Body of pancreas (tissue), 4 donors: Measurements from ENCODE around the gene BRAT1. TPM values are rescaled to one million over a fixed set of nuclear protein-coding genes. Genes with fewer than 3 reads are reported as not detected.

ENCODE experiments used
- ATAC-seq: fragments of 150-250 bp; one replicate; pipeline ENCODE4 v1.9.1; 2016
- DNase-seq, 4 donors: peaks; one replicate each; pipeline ENCODE4 v3.0.0-alpha.2; 2019
- H3K27ac ChIP-seq, 4 donors: fragments of 200-600 bp; sonication (generic); 1 replicate in 3 of 4; 2 replicates in 1 of 4; pipeline versions ENCODE4 v1.5.1 to v1.6.1; 2016 to 2019; ENCODE audit warnings: mild to moderate bottlenecking in 1 of 4, mixed read lengths in 1 of 4, moderate library complexity in 1 of 4
- H3K27me3 ChIP-seq, 2 donors: fragments of 200-600 bp; sonication (generic); one replicate each; pipeline ENCODE4 v1.6.0; 2016; ENCODE audit warnings: mild to moderate bottlenecking in 1 of 2
- H3K36me3 ChIP-seq, 2 donors: fragments of 200-600 bp; sonication (generic); replicated peaks in 1 of 2; 2 replicates each; pipeline ENCODE4 v1.5.1; 2016; ENCODE audit warnings: low read depth in 2 of 2; ENCODE audit not compliant: insufficient read depth in 1 of 2
- H3K4me1 ChIP-seq: fragments of 200-600 bp; sonication (generic); one replicate; pipeline ENCODE4 v1.6.0; 2016
- H3K4me3 ChIP-seq, 2 donors: fragments of 200-600 bp; sonication (generic); 1 replicate in 1 of 2; 2 replicates in 1 of 2; pipeline ENCODE4 v1.5.1; 2016 to 2019
- H3K9me3 ChIP-seq, 3 donors: fragments of 200-600 bp; sonication (generic); 1 replicate in 2 of 3; 2 replicates in 1 of 3; pipeline ENCODE4 v1.5.1; 2016
- POLR2A ChIP-seq, 3 donors: fragments of 450-650 bp; IDR thresholded peaks; one replicate each; pipeline ENCODE4 v1.6.1; 2016; ENCODE audit warnings: antibody characterized with exemption in 3 of 3, mild to moderate bottlenecking in 2 of 3
- WGBS, 2 donors: methylation state at CpG; one replicate each; pipeline ENCODE4 v1.1.5; 2017; 5-methylcytosine and 5-hydroxymethylcytosine counted together
- intact Hi-C: fragments of 100-400 bp; cut with DNase I; formaldehyde crosslinking; loops from one replicate; pipeline ENCODE4 v1.15.1; 2023
- total RNA-seq, 2 donors: library from RNA; depleted of rRNA; stranded (reverse); fragments of >200 nt; gene quantifications; one replicate each; pipeline ENCODE4 v1.1.0, GENCODE V29; 2016
- TF ChIP-seq, protein P1 (sequence below), 7 experiments: fragments of 450-650 bp in 4 of 7; fragments of 200-600 bp in 3 of 7; sonication (generic) in 3 of 7; IDR thresholded peaks; one replicate each; pipeline ENCODE4 v1.5.1; 2016 to 2019; ENCODE audit warnings: antibody characterized with exemption in 7 of 7

Gene BRAT1
- total RNA-seq, 2 donors from 2014 or later: 36.6 to 46.8 TPM

DNA sequence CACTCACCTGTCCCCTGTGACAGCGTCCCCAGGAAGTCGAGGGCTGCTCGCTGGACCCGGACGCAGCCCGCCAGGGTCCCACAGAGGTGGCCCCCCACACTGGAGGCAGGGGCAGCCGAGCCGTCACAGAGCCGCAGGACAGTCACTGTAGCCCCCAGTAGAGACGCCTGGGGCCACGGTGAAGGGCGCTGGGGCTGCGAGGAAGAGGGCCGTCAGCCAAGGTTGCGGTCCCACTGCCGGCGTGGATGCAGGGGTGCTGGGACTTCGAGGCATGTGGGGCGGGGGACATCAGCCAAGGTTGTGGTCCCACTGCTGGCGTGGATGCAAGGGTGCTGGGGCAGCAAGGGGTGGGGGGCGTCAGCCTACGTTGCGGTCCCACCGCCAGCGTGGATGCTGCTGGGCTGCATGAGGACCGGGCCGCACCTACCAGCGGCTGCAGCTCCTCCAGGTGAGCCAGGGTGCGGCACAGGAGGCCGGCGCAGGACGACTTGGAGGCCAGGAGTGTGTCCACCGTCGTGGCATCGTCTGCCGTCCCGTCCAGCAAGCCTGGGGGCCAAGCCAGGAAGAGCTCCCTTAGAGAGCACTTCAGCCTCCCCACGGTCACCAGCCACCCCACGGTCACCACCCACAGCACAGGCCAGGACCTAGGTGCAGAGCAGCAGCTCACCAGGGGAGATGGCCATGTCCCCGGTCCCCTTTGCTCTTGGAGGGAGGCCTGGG, 13.9 kb downstream of the BRAT1 start:
- intact Hi-C loops: no loop called here
- peak in 1 of 4 donors; percentile 13 for DNase-seq
- H3K27me3 ChIP-seq: no peaks in the 10 kb centered on the region
- TF ChIP-seq POLR2A (IDR thresholded peaks at IDR 0.05): no peak
- TF ChIP-seq, protein P1, sequence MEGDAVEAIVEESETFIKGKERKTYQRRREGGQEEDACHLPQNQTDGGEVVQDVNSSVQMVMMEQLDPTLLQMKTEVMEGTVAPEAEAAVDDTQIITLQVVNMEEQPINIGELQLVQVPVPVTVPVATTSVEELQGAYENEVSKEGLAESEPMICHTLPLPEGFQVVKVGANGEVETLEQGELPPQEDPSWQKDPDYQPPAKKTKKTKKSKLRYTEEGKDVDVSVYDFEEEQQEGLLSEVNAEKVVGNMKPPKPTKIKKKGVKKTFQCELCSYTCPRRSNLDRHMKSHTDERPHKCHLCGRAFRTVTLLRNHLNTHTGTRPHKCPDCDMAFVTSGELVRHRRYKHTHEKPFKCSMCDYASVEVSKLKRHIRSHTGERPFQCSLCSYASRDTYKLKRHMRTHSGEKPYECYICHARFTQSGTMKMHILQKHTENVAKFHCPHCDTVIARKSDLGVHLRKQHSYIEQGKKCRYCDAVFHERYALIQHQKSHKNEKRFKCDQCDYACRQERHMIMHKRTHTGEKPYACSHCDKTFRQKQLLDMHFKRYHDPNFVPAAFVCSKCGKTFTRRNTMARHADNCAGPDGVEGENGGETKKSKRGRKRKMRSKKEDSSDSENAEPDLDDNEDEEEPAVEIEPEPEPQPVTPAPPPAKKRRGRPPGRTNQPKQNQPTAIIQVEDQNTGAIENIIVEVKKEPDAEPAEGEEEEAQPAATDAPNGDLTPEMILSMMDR (IDR thresholded peaks at IDR 0.05): no peak
- no peak for ATAC-seq
- no peaks in the 10 kb centered on the region for H3K4me1 ChIP-seq
- no peak overlapping the region for H3K4me3 ChIP-seq
- no peak overlapping the region for H3K27ac ChIP-seq
- H3K9me3 ChIP-seq: no peaks in the 10 kb centered on the region
- 91 to 93% methylated on average over 7 to 39 of the region's 40 CpGs for WGBS, 2 donors
- peaks cover 6 to 23% of the 10 kb centered on the region in 2 donors for H3K36me3 ChIP-seq

DNA sequence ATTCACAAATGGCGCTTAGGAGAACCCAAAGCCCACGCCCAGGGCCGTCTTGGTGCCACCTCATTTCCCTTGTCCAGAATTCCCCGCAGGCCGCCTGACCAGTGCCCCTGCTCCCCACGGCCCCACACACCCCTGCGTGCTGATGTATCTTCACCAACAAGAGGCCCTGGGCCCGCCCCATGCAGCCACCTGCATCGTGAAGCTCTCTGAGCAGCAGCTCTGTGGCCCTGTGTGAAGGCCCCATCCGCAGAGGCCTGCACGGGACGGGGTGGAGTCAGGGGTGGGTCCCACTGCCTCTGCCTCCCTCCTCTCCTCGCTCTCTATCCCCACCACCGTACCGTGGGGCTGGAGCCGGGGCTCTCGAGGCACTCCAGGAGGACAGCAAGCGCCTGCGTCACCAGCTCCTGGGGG, 14.7 kb downstream of the BRAT1 start:
- Histone ChIP-seq H3K4me1 (no peaks in the 10 kb centered on the region), H3K9me3 (no peaks in the 10 kb centered on the region), H3K4me3 (no peak overlapping the region), H3K27me3 (no peaks in the 10 kb centered on the region), H3K27ac (no peak overlapping the region), H3K36me3 (peaks cover 6 to 16% of the 10 kb centered on the region in 2 donors)
- ATAC-seq (no peak), DNase-seq (no peak)
- WGBS, 2 donors: 91 to 100% methylated on average over 5 to 18 of the region's 19 CpGs
- intact Hi-C loops: no loop called here
- TF ChIP-seq, protein P1 (IDR thresholded peaks at IDR 0.05): no peak
- no peak for TF ChIP-seq POLR2A (IDR thresholded peaks at IDR 0.05)

DNA sequence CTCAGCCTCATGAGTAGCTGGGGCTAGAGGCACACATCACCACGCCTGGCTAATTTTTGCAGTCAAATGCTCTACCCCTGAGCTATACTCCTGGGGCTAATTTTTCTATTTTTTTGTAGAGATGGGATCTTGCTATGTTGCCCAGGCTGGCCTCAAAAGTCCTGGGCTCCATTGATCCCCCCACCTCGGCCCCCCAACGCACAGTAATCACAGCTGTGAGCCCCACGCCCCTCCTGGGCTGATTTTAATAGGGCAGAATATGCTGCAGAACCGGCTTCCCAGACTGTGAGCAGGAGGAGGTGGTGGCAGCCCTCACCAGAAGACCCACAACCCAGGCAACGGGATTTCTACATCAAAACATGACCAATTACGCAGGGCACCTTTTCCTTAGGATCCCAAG, 15.2 kb downstream of the BRAT1 start:
- H3K36me3 ChIP-seq: peaks cover 6 to 14% of the 10 kb centered on the region in 2 donors
- H3K9me3 ChIP-seq: no peaks in the 10 kb centered on the region
- intact Hi-C loops: no loop called here
- no peak overlapping the region for H3K4me3 ChIP-seq
- H3K4me1 ChIP-seq: no peaks in the 10 kb centered on the region
- WGBS, 2 donors: 86 to 94% methylated on average over 3 to 7 of the region's 7 CpGs
- H3K27ac ChIP-seq: no peak overlapping the region
- no peak for ATAC-seq
- no peak for DNase-seq
- H3K27me3 ChIP-seq: no peaks in the 10 kb centered on the region
- TF ChIP-seq, protein P1 (IDR thresholded peaks at IDR 0.05): no peak
- no peak for TF ChIP-seq POLR2A (IDR thresholded peaks at IDR 0.05)

DNA sequence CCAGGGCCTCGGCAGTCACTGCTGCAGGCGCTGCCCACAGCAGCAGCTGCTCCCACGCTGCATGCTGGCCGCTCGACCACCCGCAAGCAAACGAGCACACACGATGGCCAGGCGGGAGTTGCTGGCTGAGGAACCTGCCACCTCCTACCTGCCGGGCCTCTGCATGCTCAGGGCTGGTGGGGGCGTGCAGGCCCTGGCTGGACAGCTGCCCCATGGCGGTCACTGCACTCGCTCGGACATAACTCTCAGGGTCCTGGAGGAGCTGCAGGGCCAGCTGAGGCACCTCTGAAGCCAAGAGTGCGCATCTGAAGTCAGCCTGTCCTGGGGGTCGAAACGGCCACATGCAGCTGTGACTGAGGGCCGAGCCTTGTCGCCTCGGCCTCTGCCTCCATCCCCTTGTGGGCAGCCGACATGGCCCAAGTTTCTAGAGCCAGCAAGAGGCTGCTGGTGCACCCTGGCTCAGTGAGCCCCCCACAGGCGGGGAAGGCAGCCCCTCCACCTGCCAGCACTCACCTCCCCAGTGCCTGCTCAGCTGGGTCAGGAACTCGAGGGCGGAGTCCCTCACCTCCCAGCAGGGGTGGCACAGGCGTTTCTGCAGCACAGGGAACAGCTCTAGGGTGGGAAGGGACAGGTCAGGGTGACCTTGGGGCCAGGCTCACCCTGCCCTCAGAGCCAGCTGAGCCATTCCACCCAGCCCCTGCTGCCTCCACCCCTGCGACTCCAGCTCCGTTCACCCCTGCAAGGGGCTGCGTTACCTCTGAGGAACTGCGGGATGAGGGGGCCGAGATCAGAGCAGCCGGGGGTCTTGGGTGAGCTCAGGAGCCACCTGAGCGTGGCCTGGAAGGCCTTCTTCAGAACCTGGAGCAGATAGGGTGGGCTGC, 16.1 kb downstream of the BRAT1 start:
- no peaks in the 10 kb centered on the region for H3K27me3 ChIP-seq
- peak in 1 of 4 donors; percentile 6 for DNase-seq

More for the DNA sequence above, 16.1 kb downstream of the BRAT1 start:
- Histone ChIP-seq H3K27ac (no peak overlapping the region), H3K4me3 (no peak overlapping the region), H3K36me3 (peaks cover 6 to 9% of the 10 kb centered on the region in 2 donors), H3K9me3 (no peaks in the 10 kb centered on the region), H3K4me1 (no peaks in the 10 kb centered on the region)
- no peak for ATAC-seq
- 94 to 96% methylated on average over 5 to 30 of the region's 32 CpGs for WGBS, 2 donors
- TF ChIP-seq, protein P1 (IDR thresholded peaks at IDR 0.05): no peak
- TF ChIP-seq POLR2A (IDR thresholded peaks at IDR 0.05): peak in 1 of 3 donors; percentile 4
- intact Hi-C loops: no loop called here
